Measurements from ENCODE around the gene ARHGAP20. TPM values are rescaled to one million over a fixed set of nuclear protein-coding genes. Genes with fewer than 3 reads are reported as not detected.

The ARHGAP20 gene
- total and polyA plus RNA-seq, 2 of the 4 experiments (the other 2 are of a cell fraction) = 1.4 to 2.5 TPM

DNA sequence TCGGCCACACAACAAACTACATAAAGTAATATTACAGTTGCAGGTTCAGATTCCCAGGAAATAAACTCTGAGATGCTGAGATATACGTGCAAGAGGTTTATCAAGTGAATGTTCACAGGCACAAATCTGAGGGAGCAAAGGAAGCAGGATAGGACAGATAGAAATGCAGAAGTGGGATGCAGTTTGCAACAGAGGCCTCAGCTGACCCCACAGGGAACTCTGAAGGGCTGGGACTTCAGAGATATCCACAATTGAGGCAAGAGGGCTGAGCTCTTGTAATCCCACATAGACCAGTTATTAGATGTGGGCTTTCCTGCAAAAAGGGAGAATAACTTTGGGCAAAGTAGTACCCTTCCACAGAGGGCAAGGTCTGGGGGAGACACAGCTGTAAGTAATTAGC is 25.4 kb upstream of the ARHGAP20 start:
- no peaks in the 10 kb centered on the region for H3K9me1 ChIP-seq (ENCODE audit: insufficient read depth, low read length)
- DNase-seq = no peak
- dilution Hi-C loops (cut with HindIII; ENCODE audit: low sequenced_read_pairs, unreplicated experiment) (no loop called here), in situ Hi-C loops (cut with MboI; ENCODE audit: low sequenced_read_pairs) (no loop called here), intact Hi-C loops (cut with micrococcal nuclease) (no loop called here)
- WGBS, 2 experiments (ENCODE audit: extremely low coverage in 2 of 2, insufficient read length in 1 of 2) = 67% methylated on average over 1 of the region's 2 CpGs; no CpG with 5 or more reads in 1 of the 2 experiments
- ATAC-seq (ENCODE audit: low read depth) = no peak
- no peaks in the 10 kb centered on the region for H4K20me1 ChIP-seq (ENCODE audit: insufficient read depth, low read length)
- no peak overlapping the region for H3K23ac ChIP-seq (ENCODE audit: low read depth, low read length)
- H2AK5ac ChIP-seq (ENCODE audit: low read depth, low read length) = no peak overlapping the region
- H3K27me3 ChIP-seq (ENCODE audit: control insufficient read depth, insufficient read depth, low read length) = no peaks in the 10 kb centered on the region
- H4K5ac ChIP-seq (ENCODE audit: low read depth, low read length) = no peak overlapping the region
- no peak overlapping the region for H2BK120ac ChIP-seq (ENCODE audit: low read depth, low read length)
- TF ChIP-seq, protein P1, sequence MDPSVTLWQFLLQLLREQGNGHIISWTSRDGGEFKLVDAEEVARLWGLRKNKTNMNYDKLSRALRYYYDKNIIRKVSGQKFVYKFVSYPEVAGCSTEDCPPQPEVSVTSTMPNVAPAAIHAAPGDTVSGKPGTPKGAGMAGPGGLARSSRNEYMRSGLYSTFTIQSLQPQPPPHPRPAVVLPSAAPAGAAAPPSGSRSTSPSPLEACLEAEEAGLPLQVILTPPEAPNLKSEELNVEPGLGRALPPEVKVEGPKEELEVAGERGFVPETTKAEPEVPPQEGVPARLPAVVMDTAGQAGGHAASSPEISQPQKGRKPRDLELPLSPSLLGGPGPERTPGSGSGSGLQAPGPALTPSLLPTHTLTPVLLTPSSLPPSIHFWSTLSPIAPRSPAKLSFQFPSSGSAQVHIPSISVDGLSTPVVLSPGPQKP (IDR thresholded peaks at IDR 0.05; ENCODE audit: borderline replicate concordance, low read depth, low read length) = no peak
- TF ChIP-seq, protein P2, sequence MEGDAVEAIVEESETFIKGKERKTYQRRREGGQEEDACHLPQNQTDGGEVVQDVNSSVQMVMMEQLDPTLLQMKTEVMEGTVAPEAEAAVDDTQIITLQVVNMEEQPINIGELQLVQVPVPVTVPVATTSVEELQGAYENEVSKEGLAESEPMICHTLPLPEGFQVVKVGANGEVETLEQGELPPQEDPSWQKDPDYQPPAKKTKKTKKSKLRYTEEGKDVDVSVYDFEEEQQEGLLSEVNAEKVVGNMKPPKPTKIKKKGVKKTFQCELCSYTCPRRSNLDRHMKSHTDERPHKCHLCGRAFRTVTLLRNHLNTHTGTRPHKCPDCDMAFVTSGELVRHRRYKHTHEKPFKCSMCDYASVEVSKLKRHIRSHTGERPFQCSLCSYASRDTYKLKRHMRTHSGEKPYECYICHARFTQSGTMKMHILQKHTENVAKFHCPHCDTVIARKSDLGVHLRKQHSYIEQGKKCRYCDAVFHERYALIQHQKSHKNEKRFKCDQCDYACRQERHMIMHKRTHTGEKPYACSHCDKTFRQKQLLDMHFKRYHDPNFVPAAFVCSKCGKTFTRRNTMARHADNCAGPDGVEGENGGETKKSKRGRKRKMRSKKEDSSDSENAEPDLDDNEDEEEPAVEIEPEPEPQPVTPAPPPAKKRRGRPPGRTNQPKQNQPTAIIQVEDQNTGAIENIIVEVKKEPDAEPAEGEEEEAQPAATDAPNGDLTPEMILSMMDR (conservative IDR thresholded peaks at IDR 0.05; ENCODE audit: low read depth, low read length) = no peak
- TF ChIP-seq RCOR1 (IDR thresholded peaks at IDR 0.05; ENCODE audit: insufficient replicate concordance, low read length) (no peak), NFE2L2 (IDR thresholded peaks at IDR 0.05; ENCODE audit: low read depth, low read length) (no peak), BHLHE40 (IDR thresholded peaks at IDR 0.05; ENCODE audit: low read depth, low read length) (no peak), POLR2A (IDR thresholded peaks at IDR 0.05; ENCODE audit: low read depth, low read length) (no peak), MAFK (IDR thresholded peaks at IDR 0.05; ENCODE audit: low read depth, low read length) (no peak)
- TF ChIP-seq, protein P3, sequence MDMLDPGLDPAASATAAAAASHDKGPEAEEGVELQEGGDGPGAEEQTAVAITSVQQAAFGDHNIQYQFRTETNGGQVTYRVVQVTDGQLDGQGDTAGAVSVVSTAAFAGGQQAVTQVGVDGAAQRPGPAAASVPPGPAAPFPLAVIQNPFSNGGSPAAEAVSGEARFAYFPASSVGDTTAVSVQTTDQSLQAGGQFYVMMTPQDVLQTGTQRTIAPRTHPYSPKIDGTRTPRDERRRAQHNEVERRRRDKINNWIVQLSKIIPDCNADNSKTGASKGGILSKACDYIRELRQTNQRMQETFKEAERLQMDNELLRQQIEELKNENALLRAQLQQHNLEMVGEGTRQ (IDR thresholded peaks at IDR 0.05; ENCODE audit: low read depth, low read length) = no peak
- no peak overlapping the region for H3K4me3 ChIP-seq (ENCODE audit: insufficient read depth, low read depth, low read length)
- no peaks in the 10 kb centered on the region for H3K36me3 ChIP-seq (ENCODE audit: control insufficient read depth, insufficient read depth, low read length)
- no peaks in the 10 kb centered on the region for H3K79me1 ChIP-seq (ENCODE audit: low read depth in 1 of 2, low read length in 2 of 2)
- H3K9me3 ChIP-seq (ENCODE audit: control insufficient read depth, insufficient read depth, low read length) = no peaks in the 10 kb centered on the region
- H2AFZ ChIP-seq (replicated peaks; ENCODE audit: low read length, poor library complexity) = no peak overlapping the region
- H3K9ac ChIP-seq (ENCODE audit: low read depth, low read length) = no peak overlapping the region
- POLR2A ChIA-PET (ENCODE audit: unreplicated experiment) = no interaction called here
- no peak overlapping the region for H3K56ac ChIP-seq (ENCODE audit: extremely low read depth, insufficient read depth, low read length)
- no peak overlapping the region for H2BK5ac ChIP-seq (ENCODE audit: low read depth, low read length, poor library complexity, severe bottlenecking)
- CTCF ChIA-PET = no interaction called here
- H3K18ac ChIP-seq (ENCODE audit: low read depth, low read length) = no peak overlapping the region
- no peak overlapping the region for H2AK9ac ChIP-seq (replicated peaks; ENCODE audit: low read depth, low read length, poor library complexity)
- H3K14ac ChIP-seq (replicated peaks; ENCODE audit: low read depth, low read length) = no peak overlapping the region
- H2BK15ac ChIP-seq (ENCODE audit: low read depth, low read length) = no peak overlapping the region
- H3K4me1 ChIP-seq (ENCODE audit: control insufficient read depth, insufficient read depth, low read length) = no peaks in the 10 kb centered on the region
- no peak overlapping the region for H4K91ac ChIP-seq (ENCODE audit: insufficient read depth, low read depth, low read length)
- H3K4ac ChIP-seq (ENCODE audit: low read depth, low read length) = no peak overlapping the region
- no peak overlapping the region for H3K4me2 ChIP-seq (ENCODE audit: low read depth, low read length)
- no peak overlapping the region for H4K8ac ChIP-seq (ENCODE audit: low read depth in 2 of 2, low read length in 2 of 2)
- H3K27ac ChIP-seq (ENCODE audit: insufficient read depth, low read length) = no peak overlapping the region
- no TSS peak for BruUV-seq (replicated peaks)
- no peak overlapping the region for H2BK20ac ChIP-seq (ENCODE audit: low read depth, low read length)
